CD4-positive, alpha-beta T cell treated with Interleukin-15 for 1 hour (primary cell): ENCODE data around the gene UGDH.
"Not testable (repeated sequence)": the region's sequence is repeated elsewhere in the genome, so short reads cannot be mapped to it uniquely, and the experiment has no call there.

ENCODE experiments used
- DNase-seq: peaks from one replicate; pipeline ENCODE4 v3.0.0-alpha.2; 2020

Gene UGDH

DNA sequence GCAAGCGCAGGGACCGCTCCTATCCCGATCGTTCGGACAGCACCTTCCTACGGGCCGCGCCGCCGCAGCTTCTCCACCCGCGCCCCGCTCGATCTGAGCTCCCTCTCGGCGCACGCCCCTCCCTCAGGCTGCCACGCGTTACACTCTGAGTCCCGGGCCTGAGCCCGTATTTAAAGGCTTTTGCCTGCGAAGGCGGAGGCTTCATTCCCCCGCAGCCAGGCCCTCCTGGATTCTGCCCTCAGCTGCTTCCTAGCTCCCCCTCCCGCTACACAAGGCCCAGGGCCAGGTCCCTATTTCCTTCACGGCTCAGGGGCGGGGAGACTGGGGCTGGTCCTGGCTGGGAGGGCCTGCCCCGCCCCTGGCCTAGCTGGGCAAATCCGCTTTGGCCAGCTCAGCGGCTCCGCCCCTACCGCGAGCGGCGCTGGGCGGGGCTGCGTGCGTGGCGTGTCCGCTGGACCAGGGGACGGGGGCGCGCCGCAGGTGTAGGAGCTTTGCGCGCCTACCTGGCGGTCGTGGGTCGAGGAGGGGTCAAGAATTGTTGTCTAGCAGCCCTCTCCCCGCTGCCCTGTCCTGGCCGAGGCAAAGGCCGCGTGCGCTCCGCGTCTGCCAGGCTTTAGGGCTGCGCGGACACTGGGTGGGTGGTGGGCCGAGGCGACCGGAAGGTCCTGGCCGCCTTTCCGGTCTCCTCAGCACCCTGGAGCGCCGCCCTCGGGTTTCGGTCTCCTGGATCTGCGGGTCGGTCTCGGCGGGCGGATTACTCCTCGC, at the start of gene UGDH:
UGDH (minus strand) TSS at position 144 of the 765 bp plus-strand sequence. CDS start 5,927 bp downstream, outside the sequence.
- DNase-seq: peak; percentile 89

- DNase-seq: no peak
These were observed 47.7 kb upstream of the UGDH start for GRCh38 chr4:39574946-39575345.

DNA sequence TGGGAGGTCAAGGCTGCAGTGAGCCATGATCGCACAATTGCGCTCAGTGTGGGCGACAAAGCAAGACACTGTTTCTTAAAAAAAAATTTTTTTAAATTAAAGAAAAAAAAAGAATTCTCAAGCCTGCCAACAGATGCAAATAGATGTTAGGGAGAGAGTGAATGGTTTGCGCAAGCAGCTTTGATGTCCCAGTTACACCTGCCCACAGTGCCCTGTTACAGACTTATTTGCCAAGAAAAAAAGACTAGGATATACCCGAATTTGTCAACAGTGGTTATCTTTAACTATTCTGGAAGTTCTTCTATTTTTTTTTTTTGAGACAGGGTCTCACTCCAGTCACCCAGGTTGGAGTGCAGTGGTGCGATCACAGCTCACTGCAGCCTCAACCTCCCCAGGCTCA, 44.3 kb upstream of the UGDH start:
- no peak for DNase-seq

- DNase-seq: no peak
These were observed 43.8 kb upstream of the UGDH start for GRCh38 chr4:39571054-39571453.

DNA sequence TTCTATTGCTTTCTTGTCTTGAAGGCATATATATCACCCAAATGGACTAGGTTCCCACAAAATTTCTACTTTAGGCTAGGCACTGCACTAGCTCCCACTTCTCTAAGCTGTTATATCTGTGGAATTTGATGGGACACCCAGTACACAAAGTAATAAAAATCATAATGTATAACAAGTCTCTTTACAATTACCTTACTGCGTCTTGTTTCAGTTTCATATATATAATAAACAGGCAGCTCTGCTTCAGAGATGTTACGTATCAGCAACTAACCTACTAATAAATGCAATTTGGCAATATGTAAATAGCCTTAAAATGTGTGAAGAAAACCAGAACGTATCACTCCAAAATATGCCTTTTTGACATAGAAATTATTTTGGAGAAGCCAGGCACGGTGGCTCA, 42.0 kb upstream of the UGDH start:
- no peak for DNase-seq

GRCh38 chr4:39568805-39569204, 41.6 kb upstream of the UGDH start:
- DNase-seq: no peak

GRCh38 chr4:39565878-39566600, 38.8 kb upstream of the UGDH start:
- no peak for DNase-seq

DNA sequence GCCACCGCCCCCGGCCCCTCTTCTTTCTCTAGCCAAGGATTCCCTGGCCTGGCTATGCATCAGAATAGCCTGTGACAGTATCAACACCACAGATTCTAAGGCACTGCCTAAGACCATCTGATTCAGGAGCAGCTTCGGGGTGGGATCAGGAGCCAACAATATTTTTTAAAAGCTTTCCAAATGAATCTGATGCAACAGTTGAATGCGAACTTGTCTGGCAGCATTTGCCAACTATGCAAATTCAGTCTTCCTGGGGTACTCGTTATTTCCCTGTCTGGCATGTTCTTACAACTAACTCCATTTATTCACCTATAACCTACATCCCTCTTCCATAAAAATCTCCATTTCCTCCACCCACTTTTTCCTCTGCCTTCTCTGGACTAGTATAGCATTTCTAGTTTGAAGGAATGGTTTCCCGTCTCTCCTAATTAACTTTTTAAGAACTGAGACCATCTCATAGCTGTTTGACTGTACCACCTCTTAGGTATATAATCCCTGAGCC, 36.2 kb upstream of the UGDH start:
- DNase-seq: no peak

DNA sequence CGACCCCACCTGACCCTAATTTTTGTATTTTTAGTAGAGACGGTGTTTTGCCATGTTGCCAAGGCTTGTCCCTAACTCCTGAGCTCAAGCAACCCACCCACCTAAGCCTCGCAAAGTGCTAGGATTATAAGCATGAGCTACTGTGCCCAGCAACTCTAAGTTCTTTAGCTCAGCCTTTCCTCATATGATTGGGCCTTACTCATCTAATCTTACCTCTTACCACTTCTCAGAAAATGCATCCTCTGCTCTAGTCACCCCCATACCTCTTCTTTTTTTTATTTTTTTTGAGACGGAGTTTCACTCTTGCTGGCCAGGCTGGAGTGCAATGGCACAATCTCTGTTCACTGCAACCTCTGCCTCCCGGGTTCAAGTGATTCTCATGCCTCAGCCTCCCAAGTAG, 35.6 kb upstream of the UGDH start:
- DNase-seq: no peak

- no peak for DNase-seq
These were observed 32.4 kb upstream of the UGDH start for GRCh38 chr4:39559626-39560025.

DNA sequence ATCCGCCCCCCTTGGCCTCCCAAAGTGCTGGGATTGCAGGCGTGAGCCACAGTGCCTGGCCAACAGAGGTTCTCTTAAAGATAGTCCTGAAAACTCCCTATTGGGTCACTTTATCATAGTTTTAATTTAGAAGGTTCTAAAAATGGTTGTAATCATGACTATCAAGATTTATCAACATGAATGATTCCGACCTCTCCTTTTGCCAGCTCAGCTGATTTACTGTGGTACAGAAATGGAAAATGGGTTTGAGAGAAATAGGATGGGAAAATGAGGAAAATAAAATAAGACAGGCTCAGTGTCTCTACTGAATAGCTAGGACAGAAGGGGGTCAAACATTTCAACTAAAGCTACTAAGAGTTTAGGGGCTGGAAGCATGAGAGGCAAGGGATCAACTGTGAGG, 28.2 kb upstream of the UGDH start:
- no peak for DNase-seq

DNA sequence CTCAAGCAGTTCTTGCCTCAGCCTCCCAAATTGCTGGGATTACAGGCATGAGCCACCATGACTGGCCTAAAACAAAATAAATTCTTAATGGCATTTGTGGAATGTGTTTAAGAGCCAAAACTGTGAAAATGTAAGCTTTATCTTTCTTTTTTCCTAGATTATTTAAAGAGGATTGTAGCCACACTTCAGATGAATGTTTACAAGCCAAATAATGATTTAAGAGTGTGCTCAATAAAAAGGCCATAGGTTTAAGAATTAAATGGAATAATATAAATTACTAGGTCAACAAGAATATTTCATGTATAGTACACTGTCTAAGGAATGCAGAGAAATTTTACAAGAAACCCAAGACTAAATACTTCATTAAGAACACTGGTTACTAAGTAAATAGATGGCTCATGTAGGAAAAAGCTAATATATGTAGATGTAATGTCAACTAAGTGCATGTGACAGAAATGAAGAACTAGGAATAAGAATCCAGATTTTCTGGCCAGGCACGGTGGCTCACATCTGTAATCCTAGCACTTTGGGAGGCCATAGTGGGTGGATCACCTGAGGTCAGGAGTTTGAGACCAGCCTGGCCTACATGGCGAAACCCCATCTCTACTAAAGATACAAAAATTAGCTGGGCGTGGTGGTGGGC, 21.3 kb upstream of the UGDH start:
- no peak for DNase-seq

DNA sequence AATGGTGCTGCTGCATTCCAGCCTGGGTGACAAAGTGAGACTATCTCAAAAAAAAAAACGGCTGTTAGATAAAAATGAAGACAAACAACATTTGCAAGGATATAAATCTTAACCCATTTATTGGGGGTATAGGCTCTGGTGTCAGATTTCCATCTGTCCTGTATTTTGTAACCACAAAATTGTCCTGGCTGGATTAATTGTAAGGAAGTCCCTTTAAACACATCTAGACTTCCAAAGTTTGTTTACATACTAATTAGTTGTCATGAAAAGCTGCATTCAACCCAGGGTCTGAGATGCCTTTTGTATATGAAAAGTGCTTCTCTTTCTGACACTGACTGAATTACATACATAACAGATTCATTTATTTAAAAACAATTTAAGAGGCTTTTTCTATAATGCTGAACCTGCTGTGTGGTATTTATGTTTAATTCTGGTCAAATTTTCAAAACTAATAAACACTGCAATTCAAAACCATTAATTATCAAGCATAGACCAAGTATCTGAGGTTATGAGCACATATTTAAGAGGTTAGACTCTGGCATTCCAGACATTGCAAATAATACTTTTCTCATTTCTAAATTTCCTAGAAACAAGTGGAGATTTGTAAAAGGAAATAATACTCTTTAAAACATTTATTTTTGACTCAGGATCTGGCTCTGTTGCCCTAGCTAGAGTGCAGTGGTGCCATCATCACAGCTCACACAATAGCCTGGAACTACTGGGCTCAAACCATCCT, 17.5 kb upstream of the UGDH start:
- DNase-seq: no peak

- not testable (repeated sequence) for DNase-seq
These were observed 16.8 kb upstream of the UGDH start for GRCh38 chr4:39544080-39544479.

GRCh38 chr4:39543034-39543433, 15.8 kb upstream of the UGDH start:
- no peak for DNase-seq

- DNase-seq: no peak
These were observed 15.4 kb upstream of the UGDH start for GRCh38 chr4:39542611-39543012.

GRCh38 chr4:39541987-39542610, 14.9 kb upstream of the UGDH start:
- no peak for DNase-seq

DNA sequence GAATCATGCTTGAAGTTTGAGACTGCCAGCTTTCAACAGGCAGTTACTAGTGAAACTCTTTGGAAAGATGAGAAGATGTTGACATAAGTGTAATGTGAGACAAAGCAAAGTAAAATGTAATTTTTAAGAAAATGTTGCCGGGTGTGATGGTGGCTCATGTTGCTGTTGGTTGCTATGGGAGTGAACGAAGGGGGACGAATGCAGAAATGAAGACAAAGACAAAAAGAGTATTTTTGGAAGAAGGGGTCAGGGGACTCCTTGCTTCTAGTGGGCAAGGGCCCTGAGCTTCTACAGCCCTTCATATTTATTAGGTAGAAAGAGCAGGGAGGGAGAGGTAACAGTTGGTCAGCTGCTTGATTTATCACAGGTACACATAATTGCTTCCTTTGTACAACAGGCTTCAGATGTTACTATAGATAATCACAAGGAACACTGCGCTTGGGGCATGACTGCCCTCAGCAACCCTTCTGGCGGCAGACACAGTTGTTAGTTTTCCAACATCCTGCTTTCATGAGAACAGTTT, 11.9 kb upstream of the UGDH start:
- DNase-seq: no peak

DNA sequence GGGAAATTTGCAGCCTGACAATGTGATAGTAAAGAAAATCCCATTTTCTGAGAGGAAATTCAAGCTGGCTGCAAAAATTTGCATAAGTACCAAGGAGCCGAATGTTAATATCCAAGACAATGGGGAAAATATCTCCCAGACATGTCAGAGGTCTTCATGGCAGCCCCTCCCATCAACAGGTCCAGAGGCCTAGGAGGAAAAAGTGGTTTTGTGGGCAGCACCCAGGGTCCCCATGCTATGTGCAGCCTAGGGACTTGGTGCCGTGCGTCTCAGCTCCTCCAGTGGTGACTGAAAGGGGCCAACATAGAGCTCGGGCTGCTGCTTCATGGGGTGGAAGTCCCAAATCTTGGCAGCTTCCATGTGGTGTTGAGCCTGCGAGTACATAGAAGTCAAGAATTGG, 6.3 kb upstream of the UGDH start:
- no peak for DNase-seq

DNA sequence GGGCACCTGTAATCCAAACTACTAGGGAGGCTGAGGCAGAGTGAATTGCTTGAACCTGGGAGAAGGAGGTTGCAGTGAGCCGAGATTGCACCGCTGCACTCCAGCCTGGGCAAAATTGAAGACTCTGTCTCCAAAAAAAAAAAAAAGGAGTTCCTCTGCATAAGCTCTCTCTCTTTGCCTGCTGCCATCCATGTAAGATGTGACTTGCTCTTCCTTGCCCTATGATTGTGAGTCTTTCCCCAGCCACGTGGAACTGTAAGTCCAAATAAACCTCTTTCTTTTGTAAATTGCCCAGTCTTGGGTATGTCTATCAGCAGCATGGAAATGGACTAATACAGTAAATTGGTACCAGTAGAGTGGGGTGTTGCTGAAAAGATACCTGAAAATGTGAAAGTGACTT, 5.0 kb upstream of the UGDH start:
- DNase-seq: not testable (repeated sequence)

GRCh38 chr4:39530682-39531081, 3.4 kb upstream of the UGDH start:
- DNase-seq: no peak

DNA sequence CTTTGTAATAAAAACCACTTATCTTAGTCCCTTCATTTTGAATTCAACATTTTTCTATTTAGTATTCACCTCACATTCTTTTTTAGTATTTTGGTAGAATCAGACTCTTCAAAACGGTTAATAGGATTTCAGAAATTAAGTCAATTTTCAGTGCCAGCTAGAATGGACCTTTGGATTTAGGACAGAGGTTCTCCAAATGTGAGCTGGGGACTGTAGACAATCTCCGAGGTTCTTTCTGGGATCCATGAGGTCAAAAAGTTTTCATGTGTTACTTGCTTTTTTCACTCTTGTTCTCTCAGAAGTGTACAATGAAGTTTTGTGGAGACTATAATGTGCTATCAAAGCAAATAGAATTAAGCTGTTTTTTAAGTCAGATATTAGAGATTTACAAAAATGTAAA, 2.3 kb upstream of the UGDH start:
- DNase-seq: no peak
